Anterior cingulate cortex (tissue), 58 donors: ENCODE measurements around the gene NLRP11.
A peak's percentile ranks its signal among the peaks of the same experiment; 100 is the strongest.

Experiments used
- DNase-seq, 58 donors: peaks; one replicate each; lab custom pipeline; 2025; lab: John Stamatoyannopoulos, UW

Gene NLRP11

DNA sequence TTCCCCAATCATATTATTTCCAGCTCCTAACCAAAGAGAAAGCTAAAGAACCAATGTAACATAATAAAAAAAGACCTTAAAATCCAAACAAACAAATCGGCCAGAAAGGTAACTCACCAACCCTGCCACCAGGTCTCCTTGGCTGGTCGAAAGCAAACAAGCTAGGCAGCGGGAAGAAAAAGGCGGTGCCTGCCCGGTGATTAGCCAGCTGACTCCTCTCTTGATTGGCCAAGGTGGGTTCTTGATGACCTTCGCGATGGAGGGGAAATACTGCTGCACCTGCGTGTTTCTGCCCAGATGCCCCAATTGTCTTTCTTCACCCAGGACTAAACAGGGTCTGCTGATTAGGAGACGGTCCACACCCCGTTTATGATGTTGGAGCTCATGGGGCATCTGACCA lies at the start of gene NLRP11:
Gene NLRP11 (minus strand): TSS at position 154 of the 400 bp plus-strand sequence. CDS start 13,825 bp downstream, outside the sequence.
- DNase-seq = no peak

DNA sequence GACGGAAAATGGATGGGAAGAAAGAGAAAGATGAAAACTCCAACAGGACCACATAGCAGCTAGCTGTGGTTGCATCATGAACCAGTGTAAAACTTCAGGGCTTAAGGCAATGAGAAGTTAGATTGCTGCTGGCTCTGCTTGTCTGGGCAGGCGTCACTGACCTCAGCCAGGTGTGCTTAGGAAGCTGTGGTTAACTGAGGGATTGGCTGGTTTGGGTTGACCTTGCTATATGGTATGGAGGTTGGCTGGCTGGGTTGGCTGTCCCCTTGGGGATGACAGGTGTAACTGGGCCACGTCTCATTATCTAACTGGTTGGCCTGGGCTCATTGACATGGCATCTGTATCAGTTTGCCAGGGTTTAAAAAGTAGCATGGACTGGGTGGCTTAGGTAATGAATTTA lies 45.4 kb upstream of the NLRP11 start:
- no peak for DNase-seq

DNA sequence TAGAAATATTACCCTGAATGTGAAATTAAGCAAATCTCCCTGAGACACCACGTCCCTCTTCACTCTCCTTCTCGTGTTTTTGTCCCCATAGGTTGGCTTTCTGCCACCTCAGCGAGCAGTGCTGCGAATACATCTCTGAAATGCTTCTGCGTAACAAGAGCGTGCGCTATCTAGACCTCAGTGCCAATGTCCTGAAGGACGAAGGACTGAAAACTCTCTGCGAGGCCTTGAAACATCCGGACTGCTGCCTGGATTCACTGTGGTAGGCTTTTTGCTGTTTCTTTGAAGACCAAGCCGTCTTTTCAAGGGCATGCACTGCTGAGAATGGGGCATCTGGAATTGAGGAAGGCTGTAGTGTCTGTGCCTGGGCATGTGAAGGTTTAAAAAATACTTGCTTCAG lies 38.9 kb upstream of the NLRP11 start:
- no peak for DNase-seq

DNA sequence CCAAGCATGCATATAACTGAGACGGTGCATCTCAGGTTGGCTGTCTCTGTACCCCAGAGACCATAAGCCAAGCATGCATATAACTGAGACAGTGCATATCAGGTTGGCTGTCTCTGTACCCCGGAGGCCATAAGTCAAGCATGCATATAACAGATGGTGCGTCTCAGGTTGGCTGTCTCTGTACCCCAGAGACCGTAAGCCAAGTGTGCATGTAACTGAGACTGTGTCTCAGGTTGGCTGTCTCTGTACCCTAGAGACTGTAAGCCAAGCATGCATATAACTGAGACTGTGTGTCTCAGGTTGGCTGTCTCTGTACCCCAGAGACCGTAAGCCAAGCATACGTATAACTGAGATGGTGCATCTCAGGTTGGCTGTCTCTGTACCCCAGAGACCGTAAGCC lies 35.3 kb upstream of the NLRP11 start:
- DNase-seq = no peak

DNA sequence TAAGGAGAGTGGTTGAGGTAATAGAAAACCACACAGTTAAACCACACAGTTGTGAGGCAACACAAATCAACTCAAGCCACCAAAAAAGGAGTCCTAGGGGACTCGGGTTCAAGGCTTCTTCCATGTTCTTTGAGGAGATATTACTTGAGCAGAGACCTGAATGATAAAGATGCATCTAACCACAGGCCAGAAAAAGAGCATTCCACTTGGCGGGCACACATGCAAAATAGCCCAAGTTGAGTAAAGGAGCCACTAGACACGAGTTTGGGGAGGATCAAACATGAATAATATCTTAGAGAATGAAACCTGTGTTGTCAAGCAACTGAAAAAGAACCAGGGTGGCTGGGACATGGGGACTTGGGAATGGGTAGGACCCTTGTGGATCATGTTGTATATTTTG lies 34.7 kb upstream of the NLRP11 start:
- no peak for DNase-seq

DNA sequence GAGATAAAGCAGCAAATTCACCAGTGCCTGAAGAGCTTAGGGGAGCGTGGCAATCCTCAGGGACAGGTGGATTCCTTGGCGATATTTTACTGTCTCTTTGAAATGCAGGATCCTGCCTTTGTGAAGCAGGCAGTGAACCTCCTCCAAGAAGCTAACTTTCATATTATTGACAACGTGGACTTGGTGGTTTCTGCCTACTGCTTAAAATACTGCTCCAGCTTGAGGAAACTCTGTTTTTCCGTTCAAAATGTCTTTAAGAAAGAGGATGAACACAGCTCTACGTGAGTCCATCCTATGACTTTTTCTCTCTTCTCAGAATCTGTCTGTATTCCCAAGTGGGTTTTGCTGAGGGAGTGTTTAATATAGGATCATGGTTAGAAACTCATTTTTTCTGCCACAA lies 27.2 kb upstream of the NLRP11 start:
- DNase-seq = no peak

DNA sequence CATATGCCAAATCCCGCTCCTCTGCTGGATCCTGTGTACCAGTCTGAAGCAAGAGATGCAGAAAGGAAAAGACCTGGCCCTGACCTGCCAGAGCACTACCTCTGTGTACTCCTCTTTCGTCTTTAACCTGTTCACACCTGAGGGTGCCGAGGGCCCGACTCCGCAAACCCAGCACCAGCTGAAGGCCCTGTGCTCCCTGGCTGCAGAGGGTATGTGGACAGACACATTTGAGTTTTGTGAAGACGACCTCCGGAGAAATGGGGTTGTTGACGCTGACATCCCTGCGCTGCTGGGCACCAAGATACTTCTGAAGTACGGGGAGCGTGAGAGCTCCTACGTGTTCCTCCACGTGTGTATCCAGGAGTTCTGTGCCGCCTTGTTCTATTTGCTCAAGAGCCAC lies 26.6 kb upstream of the NLRP11 start:
- no peak for DNase-seq

DNA sequence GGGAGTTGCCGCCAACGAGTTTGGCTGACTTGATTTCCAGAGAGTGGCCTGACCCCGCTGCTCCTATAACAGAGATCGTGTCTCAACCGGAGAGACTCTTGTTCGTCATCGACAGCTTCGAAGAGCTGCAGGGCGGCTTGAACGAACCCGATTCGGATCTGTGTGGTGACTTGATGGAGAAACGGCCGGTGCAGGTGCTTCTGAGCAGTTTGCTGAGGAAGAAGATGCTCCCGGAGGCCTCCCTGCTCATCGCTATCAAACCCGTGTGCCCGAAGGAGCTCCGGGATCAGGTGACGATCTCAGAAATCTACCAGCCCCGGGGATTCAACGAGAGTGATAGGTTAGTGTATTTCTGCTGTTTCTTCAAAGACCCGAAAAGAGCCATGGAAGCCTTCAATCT lies 26.2 kb upstream of the NLRP11 start:
- no peak for DNase-seq

DNA sequence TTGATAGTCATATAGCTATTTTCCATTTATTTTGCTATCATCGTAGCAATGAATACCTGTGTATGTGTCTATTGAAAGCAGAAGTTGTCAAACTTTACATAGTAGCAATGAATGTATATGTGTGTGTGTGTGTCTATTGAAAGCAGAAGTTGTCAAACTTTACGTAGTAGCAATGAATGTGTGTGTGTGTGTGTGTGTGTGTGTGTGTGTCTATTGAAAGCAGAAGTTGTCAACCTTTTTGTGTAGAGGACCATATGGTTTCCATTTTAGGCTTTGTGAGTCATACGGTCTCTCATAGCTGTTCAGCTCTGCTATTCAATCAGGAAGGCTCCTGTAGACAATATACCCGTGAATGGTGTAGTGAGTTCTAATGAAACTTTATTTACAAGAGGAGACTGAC lies 25.4 kb upstream of the NLRP11 start:
- DNase-seq = peak in 4 of 58 donors; percentile 0 to 6 (median 4)

DNA sequence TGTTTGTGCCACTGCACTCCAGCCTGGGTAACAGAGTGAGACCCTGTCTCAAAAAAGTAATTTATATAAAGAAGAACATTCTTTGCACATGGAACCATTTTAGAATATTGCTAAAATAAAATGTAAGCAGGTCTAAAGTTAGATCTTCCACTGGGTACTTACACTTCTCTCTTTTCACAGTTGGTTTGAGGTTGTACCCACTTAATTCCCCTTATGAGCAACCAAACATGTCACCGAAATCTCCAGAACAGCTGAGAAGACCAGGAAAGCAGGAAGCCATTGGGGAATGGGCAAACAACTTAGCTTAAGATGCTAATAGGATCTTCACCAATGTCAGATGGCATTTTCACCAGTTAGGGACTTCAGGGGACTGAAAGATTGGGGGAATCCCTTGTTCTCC lies 23.4 kb upstream of the NLRP11 start:
- peak in 1 of 58 donors; percentile 0 for DNase-seq

DNA sequence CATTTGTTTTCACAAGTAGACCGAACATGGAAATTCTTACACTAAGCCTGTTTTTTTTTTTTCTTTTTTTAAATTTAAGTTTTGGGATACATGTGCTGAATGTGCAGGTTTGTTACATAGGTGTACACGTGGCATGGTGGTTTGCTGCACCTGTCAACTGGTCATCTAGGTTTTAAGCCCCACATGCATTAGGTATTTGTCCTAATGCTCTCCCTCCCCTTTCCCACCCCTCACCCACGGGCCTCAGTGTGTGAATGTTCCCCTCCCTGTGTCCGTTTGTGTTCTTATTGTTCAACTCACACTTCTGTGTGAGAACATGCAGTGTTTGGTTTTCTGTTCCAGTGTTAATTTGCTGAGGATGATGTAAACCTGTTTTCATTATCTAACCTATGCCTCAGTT lies 7.1 kb upstream of the NLRP11 start:
- DNase-seq = no peak

DNA sequence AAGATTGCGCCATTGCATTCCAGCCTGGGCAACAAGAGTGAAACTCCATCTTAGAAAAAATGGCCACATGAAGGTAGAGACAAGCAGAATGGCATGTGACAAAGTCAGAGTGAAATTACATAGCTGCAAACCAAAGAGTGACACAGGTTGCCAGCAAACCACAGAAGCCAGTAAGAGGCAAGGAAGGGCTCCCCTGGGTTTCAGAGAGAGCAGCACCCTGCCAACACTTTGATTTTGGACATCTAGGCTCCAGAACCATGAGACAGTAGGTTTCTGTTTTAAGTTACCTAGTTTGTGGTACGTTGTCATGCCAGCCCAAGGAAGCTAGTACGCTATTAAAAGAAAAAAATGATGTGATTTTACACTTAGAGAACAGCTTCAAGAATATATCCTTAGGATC lies 6.5 kb upstream of the NLRP11 start:
- DNase-seq = no peak

DNA sequence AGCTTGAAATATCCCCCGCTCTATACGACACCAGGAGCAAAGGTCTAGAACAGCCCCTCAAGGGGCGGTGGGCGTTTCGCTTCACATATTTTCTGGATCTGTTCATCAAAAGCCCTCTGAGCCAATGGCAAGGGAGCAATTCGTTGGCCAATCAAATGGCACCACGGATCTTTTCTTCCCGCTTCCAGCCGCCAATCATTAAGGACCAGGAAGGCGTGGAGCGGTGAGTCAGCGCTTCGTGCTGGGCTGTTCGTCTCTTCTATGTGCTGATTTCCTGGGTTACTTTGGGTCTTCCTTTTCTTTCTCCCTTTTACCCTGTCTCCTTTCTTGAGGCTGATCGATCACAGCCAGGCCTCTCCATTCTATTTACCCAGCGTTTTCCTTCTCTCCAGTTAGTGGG lies 4.5 kb upstream of the NLRP11 start, which contains the start of gene NLRP4:
Gene NLRP4 (plus strand): TSS at position 201 of the 400 bp plus-strand sequence. CDS start 15,541 bp downstream, outside the sequence.
- DNase-seq = no peak

DNA sequence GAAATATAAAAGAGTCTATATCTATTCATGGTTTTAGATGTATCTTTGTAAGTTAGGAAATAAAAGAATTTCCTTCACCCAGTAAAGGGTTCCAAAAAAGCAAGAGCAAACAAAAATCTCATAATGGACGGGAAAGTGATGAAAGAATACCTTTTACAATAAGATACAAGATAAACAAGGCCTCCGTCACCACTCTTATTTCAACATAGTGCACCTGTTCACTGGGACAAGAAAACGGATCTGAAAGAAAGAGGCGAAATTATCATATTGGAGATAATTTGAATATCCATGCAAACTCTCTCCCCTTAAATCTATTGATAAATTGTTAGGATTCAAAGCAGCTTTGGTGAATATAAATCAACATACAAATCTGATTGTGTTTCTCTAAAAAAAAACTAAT lies 877 bp upstream of the NLRP11 start:
- no peak for DNase-seq

DNA sequence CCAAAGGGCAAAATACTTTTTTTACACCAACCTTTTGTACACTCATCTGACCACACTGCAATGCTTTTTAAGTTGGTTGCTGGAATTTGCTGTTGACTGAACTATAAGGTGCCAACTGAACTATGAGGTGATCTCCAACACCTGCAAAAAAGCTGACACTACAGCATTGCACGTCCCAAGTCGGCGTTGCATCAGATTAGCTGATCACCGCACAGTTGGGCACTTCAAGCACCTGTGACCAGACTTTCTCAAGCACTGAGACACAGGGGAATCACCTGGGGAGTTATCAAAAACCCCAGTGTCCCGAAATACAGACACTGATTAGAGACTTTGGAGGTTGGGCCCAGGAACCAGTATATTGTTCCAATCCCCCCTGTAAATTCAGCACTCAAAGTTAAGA lies 1.1 kb downstream of the NLRP11 start:
- no peak for DNase-seq

DNA sequence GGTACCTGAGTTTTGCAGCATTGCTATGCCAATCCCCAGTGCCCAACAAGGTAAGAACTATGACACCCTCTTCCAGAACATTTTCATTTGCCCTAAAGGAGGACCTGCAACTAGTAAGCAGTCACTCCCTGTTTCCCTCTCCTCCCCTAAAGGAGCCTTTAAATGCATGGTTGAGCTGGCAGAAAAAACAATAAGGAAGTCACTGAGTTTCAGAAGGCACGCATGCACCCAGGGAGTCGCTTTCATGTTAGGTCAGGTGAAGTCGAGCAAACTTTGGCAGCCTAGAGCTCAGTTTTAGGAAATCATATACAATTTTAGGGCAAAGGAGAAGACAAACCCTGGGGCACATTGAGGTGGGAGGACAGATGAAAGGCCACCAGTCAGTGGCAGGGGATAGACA lies 11.8 kb downstream of the NLRP11 start:
- no peak for DNase-seq

DNA sequence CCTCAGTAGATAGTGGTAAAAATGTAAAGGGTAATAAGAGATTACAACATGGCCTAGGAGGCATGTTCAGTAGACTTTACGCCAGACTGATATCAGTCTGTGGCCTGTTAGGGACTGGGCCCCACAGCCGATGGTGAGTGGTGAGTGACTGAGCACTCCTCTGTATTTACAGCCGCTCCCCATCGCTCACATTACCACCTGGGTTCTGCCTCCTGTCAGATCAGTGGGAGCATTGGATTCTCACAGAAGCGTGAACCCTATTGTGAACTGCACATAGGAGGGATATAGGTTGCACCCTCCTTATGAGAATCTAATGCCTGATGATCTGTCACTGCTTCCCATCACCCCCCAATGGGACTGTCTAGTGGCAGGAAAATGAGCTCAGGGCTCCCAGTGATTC lies 17.9 kb downstream of the NLRP11 start:
- no peak for DNase-seq

DNA sequence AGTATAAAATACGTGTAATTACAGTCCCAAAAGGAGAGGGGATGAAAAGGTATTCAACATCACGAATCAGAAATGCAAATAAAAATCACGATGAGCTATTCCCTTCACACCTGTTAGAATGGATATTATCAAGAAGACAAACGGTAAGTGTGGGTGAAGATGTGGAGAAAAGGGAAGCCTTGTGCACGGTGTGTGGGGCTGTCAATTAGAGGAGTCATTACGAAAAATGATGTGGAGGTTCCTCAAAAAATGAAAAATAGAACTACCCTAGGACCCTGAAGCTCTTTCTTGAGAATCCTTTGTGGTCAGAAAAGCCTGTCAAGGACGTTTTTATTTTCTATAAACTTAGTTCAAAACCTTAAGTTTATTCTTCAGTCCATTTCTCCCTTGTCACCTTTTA lies 19.4 kb downstream of the NLRP11 start:
- DNase-seq = no peak

DNA sequence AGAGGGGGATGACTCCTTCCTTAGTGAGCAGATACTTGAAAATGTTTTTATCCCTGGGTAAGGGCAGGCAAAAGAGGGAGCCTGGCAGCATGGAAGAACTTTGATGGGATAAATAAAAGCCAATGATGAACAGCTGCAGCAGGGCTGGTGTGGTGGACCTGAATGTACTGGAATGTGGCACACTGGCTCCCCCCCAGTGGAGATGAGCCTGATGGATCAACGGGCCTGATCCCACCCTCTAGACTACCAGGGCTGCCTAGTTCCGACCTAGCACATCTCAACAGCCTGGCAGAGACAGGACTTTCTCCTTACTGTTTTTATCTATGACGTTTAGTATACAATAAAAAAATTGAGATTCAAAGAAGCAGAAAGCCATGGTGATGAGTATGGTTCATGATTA lies 20.5 kb downstream of the NLRP11 start:
- DNase-seq = no peak

DNA sequence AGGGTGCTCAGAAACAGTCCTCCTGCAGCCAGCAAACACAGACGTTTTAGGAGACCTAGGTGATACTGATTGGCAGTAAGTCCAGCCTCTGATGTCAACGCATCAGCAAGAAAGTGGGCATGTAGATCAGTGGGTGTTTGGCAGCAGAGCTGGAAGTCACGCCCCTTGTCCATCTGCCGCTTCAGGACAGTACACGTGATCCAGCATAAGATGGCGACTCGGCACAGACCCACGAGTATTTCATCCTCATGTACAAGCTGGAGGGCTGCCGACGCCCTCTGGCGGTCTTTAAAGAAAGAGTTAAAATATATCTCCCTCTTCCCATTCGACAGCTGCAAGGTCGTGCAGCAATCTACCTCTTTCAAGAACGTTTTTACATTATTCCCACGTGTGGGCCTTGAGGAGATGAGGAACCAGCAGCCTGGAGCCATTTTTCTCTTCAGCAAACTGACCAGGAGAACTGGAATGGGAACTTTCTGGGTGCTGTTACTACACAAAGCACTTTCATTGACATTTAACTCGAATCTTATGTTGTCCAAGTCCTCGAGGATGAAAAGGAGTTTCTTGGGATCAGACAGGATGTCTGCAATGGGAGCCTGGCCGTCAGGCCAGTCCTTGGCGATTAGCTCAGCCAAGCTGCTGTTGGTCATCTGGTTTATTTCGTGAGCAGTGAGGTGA lies 22.3 kb downstream of the NLRP11 start:
- peak in 8 of 58 donors; percentile 0 to 33 (median 2) for DNase-seq

DNA sequence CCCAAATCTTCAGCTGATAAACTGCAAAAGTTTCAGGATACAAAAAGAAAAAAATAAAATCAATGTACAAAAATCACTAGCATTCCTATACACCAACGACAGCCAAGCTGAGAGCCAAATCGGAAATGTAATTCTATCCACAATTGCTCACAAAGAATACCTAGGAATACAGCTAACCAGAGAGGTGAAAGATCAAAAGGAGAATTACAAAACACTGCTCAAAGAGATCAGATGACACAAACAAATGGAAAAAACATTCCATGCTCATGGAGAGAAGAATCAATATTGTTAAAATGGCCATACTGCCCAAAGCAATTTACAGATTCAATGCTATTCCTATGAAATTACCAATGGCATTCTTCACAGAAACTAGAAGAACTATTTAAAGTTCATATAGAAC lies 29.5 kb downstream of the NLRP11 start:
- no peak for DNase-seq

DNA sequence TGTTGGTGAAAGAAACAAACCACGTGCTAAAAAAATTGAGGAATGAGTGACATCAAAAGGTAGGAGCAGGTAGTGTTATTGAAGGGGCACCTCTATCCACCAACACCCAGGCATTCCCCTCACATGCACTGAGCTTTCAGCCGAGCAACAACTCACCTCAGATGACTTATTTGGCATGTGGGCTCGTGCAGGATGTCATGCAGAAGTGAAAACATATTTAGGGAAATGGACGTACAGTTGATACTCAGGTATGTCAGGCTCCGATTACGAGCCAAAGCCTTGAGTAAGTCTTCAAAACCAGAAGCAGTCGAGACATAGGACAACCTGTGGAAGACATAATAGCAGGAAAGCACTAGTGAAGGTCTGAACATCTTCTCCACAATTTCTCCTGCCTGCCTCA lies 30.4 kb downstream of the NLRP11 start:
- DNase-seq = no peak

DNA sequence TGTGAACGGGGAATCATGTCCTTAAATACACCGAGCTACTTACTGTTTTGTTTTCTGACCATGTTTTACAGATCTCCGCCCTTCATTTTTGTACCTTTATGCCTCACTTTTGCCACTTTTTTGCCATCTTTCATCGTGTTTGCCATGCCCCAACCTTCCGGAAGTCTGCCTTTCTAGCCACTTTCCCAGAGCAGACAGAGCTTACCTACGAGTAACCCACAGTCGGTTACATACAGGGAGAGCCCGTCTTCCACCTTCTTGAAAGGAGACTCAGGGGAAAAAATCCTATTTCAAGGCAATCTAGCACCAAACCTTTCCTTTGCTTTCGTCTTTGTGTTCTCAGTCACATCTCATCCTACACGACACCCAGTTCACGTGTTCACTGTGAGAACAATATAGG lies 36.8 kb downstream of the NLRP11 start:
- DNase-seq = no peak
